NCI-H2227 (cell line): Measurements from ENCODE around the gene DOC2A.
"Not testable (repeated sequence)": the region's sequence is repeated elsewhere in the genome, so short reads cannot be mapped to it uniquely, and the experiment has no call there.

Experiments
- DNase-seq: peaks from one replicate; lab custom pipeline; 2025; ENCODE audit not compliant: unreplicated experiment; lab: John Stamatoyannopoulos, UW

The DOC2A gene

DNA sequence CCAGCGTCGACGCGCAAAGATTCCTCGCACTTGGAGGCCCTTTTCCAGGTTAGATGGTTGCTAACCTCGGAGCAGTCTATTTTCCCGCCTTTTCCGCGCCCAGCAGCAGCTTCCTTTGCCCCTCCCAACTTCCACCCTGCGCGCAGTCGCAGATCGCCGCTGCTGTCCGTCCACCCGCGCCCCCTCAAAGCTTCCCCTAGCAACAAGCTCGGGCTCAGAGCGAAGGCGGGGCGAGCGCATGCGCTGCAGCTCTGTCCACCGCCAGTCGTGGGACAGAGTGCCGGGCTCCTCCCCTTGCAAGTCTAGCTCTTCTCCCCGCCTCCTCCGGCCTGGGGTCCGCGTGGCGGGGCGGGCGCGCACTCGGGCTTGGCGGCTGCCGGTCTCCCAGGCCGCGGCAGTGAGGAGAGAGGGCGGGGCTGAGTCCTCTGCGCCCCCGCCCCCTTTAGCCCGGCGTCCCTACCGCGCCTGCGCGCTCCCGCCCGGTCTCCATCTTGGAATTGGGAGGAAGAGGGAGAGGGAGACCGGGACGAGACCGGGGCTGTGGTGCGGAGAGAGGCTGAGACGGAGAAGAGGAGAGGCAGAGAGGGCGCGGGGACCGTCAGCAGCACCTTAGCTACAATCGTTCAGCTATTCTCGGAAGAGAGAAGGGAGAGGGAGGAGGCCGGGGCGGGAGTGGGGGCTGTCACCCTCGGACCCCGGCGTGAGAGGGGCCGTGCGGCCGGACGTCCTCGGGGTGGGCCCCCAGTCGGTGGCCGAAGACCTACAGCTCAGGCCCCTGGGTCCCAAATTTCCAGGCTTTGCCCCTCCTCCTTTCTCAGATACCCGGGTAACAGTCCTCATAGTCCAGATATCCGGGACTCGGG lies 37.2 kb downstream of the DOC2A start, which contains the start of gene TAOK2:
Gene TAOK2, plus strand, starts transcription at position 485 of the 863 bp plus-strand sequence. CDS start 3,905 bp downstream, outside the sequence.
- DNase-seq: peak; percentile 99

GRCh38 chr16:29972992-29973383 lies 37.8 kb downstream of the DOC2A start:
- no peak for DNase-seq

GRCh38 chr16:29972500-29972899 lies 38.3 kb downstream of the DOC2A start:
- no peak for DNase-seq

- no peak for DNase-seq
Measured at GRCh38 chr16:29971304-29971703, 39.5 kb downstream of the DOC2A start.

DNA sequence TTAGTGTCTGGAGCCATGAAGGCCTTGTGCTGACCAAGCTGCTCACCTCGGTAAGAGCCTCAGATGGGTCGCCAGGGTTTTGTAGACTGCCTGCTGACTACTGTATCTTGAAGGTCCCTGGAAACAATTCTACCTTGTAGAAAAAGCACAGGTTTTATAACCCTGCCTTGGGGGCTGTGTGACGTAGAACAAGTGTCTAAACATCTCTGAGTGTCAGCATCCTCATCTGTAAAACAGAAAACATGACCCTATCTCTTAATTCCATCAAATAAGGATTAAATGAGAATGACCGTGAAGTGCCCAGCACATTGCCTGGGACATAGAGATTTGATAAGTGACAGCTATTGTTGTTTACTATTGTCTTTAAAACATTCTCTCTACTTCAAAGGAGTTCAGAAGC lies 42.6 kb downstream of the DOC2A start:
- DNase-seq: no peak

DNA sequence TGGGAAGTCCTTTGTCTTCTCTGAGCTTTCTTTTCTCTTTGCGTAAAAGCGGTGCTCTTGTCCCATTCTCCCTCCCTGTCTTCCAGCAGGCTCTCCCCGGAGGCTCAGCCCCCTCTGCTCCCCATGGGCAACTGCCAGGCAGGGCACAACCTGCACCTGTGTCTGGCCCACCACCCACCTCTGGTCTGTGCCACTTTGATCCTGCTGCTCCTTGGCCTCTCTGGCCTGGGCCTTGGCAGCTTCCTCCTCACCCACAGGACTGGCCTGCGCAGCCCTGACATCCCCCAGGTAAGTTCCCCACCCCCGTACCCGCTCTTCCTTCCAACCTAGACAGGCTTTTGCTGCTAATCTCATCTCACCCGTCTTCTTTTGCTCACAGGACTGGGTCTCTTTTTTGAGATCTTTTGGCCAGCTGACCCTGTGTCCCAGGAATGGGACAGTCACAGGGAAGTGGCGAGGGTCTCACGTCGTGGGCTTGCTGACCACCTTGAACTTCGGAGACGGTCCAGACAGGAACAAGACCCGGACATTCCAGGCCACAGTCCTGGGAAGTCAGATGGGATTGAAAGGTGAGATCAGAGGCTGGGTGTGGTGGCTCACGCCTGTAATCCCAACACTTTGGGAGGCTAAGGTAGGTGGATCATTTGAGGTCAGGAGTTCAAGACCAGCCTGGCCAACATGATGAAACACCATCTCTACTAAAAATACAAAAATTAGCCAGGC lies 47.6 kb downstream of the DOC2A start:
- no peak for DNase-seq

DNA sequence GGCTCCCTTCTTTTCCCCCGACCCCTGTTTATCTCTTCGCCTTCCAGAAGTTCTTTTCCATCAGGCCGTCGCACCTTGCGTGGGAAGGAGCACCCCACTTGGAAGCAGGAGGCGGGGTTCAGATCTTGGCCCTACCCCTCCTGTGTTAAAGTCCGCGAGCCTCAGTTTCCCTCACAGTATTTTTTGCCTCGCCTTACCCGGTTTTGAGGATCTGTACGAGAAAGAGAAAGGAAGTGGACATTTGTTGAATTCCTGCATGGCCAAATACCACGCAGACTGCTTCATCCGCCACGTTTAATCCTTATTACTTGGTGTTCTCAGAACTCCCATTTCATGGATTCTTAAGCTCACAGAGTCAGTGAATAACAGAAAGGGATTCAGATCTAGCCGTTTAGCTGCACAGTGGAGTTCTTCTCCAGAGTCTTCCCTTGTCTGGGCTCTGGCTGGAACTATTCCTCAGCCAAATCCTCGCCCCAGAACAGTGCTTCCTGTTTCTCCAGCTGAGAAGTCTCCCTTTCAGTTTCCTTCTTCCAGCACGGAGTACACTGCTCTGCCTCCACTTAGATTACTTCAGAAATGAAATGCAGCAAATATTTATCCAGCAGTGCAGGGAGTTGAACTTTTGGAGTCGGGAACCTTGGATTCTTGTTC lies 48.4 kb downstream of the DOC2A start:
- DNase-seq: no peak

- peak; percentile 97 for DNase-seq
Measured at GRCh38 chr16:29961479-29962343, 49.1 kb downstream of the DOC2A start, which contains the start of gene TMEM219. TMEM219 (plus strand) TSS chr16:29962079; CDS start chr16:29963144, 1,065 bp downstream.

DNA sequence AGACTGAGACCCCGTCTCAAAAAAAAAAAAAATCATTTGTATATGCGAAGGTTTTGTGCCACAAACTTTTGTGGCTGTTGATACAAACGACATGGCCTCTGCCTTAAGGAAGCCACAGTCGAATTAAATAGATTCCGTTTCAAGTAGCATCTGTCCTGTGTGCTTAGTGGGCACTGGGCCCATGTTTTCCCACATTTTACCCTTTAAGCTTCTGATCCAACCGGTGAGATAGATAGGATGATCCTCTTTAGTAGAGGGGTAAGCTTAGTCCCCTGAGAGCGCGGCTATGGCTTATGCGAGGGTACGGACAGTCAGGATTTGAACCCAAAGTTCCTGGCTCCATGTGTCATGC lies 49.7 kb downstream of the DOC2A start:
- no peak for DNase-seq

- DNase-seq: not testable (repeated sequence)
Measured at GRCh38 chr16:29959821-29960220, 51.0 kb downstream of the DOC2A start.

DNA sequence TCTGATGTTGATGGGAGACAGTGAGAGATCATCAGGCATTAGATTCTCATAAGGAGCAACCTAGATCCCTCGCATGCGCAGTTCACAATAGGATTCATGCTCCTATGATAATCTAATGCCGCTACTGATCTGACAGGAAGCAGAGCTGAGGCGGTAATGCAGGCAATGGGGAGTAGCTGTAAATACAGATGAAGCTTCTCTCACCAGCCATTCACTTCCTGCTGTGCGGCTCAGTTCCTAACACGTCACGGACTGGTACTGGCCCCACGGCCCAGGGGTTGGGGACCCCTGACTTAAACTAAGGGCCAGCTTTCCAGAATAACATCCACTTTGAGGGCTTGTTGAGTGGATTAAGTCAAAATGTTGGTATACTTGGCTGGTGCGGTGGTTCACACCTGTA lies 51.5 kb downstream of the DOC2A start:
- DNase-seq: no peak

- DNase-seq: no peak
Measured at GRCh38 chr16:29958756-29959155, 52.1 kb downstream of the DOC2A start.
